IMR-90 (cell line): ENCODE results near the gene ECT2.
"Not testable (repeated sequence)": the region's sequence is repeated elsewhere in the genome, so short reads cannot be mapped to it uniquely, and the experiment has no call there.

Source experiments
- BHLHE40 ChIP-seq: fragments of 150-350 bp; IDR thresholded peaks from 2 replicates; pipeline ENCODE4 v1.6.1; 2016; ENCODE audit warnings: mild to moderate bottlenecking, low read depth, low read length
- CEBPB ChIP-seq: IDR thresholded peaks from 2 replicates; pipeline ENCODE4 v1.6.1; 2012; ENCODE audit warnings: low read depth, low read length, improper control_type of control experiment
- CHD1 ChIP-seq: IDR thresholded peaks from 2 replicates; pipeline ENCODE4 v1.6.1; 2012; ENCODE audit warnings: low read depth, low read length, improper control_type of control experiment
- MAFK ChIP-seq: IDR thresholded peaks from 2 replicates; pipeline ENCODE4 v1.6.1; 2012; ENCODE audit warnings: low read depth, low read length, improper control_type of control experiment
- MXI1 ChIP-seq: IDR thresholded peaks from 2 replicates; pipeline ENCODE4 v1.6.1; 2012; ENCODE audit warnings: low read depth, mild to moderate bottlenecking, low read length, moderate library complexity, borderline replicate concordance
- NFE2L2 ChIP-seq: fragments of 150-350 bp; IDR thresholded peaks from 2 replicates; pipeline ENCODE4 v1.6.1; 2016; ENCODE audit warnings: low read depth, mild to moderate bottlenecking, low read length
- POLR2A ChIP-seq: IDR thresholded peaks from 2 replicates; pipeline ENCODE4 v1.6.1; 2012; ENCODE audit warnings: mild to moderate bottlenecking, low read depth, low read length
- RAD21 ChIP-seq: IDR thresholded peaks from 2 replicates; pipeline ENCODE4 v1.6.1; 2012; ENCODE audit warnings: low read length, improper control_type of control experiment
- RCOR1 ChIP-seq: IDR thresholded peaks from 2 replicates; pipeline ENCODE4 v1.6.1; 2012; ENCODE audit warnings: mild to moderate bottlenecking, low read length, improper control_type of control experiment; ENCODE audit not compliant: insufficient replicate concordance
- RFX5 ChIP-seq: IDR thresholded peaks from 2 replicates; pipeline ENCODE4 v1.8.0; 2012; ENCODE audit warnings: low read depth, mild to moderate bottlenecking, low read length, moderate library complexity
- SMC3 ChIP-seq: fragments of 150-350 bp; IDR thresholded peaks from 2 replicates; pipeline ENCODE4 v1.6.1; 2016; ENCODE audit warnings: low read depth, mild to moderate bottlenecking, antibody characterized with exemption, low read length, moderate library complexity
- TF ChIP-seq, protein P1 (sequence below): conservative IDR thresholded peaks from 2 replicates; pipeline ENCODE4 v1.5.1; 2012; ENCODE audit warnings: mild to moderate bottlenecking, low read depth, low read length, improper control_type of control experiment
- TF ChIP-seq, protein P2 (sequence below): fragments of 150-350 bp; IDR thresholded peaks from 2 replicates; pipeline ENCODE4 v1.6.1; 2017; ENCODE audit warnings: mild to moderate bottlenecking, antibody characterized with exemption, low read length, low read depth
- TF ChIP-seq, protein P3 (sequence below): fragments of 150-350 bp; IDR thresholded peaks from 2 replicates; pipeline ENCODE4 v1.6.1; 2016; ENCODE audit warnings: low read depth, mild to moderate bottlenecking, low read length, moderate library complexity, borderline replicate concordance

DNA sequence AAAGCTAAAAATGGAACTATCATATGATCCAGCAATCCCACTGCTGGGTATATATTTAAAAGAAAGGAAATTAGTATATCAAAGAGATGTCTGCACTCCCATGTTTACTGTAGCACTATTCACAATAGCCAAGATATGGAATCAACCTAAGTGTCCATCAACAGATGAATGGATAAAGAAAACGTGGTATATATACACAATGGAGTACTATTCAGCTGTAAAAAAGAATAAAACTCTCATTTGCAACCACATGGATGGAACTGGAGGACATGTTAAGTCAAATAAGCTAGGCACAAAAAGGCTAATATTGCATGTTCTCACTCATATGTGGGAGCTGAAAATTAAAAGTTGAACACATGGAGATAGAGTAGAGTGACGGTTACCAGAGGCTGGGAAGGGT, 76.7 kb downstream of the ECT2 start:
- TF ChIP-seq, protein P1, sequence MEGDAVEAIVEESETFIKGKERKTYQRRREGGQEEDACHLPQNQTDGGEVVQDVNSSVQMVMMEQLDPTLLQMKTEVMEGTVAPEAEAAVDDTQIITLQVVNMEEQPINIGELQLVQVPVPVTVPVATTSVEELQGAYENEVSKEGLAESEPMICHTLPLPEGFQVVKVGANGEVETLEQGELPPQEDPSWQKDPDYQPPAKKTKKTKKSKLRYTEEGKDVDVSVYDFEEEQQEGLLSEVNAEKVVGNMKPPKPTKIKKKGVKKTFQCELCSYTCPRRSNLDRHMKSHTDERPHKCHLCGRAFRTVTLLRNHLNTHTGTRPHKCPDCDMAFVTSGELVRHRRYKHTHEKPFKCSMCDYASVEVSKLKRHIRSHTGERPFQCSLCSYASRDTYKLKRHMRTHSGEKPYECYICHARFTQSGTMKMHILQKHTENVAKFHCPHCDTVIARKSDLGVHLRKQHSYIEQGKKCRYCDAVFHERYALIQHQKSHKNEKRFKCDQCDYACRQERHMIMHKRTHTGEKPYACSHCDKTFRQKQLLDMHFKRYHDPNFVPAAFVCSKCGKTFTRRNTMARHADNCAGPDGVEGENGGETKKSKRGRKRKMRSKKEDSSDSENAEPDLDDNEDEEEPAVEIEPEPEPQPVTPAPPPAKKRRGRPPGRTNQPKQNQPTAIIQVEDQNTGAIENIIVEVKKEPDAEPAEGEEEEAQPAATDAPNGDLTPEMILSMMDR, result not testable (repeated sequence)
- not testable (repeated sequence) for TF ChIP-seq MXI1, MAFK, RAD21, POLR2A, SMC3, RFX5, NFE2L2, BHLHE40, CHD1, RCOR1, CEBPB
- TF ChIP-seq, protein P2, sequence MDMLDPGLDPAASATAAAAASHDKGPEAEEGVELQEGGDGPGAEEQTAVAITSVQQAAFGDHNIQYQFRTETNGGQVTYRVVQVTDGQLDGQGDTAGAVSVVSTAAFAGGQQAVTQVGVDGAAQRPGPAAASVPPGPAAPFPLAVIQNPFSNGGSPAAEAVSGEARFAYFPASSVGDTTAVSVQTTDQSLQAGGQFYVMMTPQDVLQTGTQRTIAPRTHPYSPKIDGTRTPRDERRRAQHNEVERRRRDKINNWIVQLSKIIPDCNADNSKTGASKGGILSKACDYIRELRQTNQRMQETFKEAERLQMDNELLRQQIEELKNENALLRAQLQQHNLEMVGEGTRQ, result not testable (repeated sequence)
- TF ChIP-seq, protein P3, sequence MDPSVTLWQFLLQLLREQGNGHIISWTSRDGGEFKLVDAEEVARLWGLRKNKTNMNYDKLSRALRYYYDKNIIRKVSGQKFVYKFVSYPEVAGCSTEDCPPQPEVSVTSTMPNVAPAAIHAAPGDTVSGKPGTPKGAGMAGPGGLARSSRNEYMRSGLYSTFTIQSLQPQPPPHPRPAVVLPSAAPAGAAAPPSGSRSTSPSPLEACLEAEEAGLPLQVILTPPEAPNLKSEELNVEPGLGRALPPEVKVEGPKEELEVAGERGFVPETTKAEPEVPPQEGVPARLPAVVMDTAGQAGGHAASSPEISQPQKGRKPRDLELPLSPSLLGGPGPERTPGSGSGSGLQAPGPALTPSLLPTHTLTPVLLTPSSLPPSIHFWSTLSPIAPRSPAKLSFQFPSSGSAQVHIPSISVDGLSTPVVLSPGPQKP, result not testable (repeated sequence)
